Spleen (tissue), 7 donors: ENCODE data around the gene DLG2.

Experiments
- CTCF ChIP-seq, 11 experiments: fragments of 200-600 bp in 7 of 11; fragments of 450-650 bp in 4 of 11; sonication (generic) in 4 of 11; IDR thresholded peaks in 8 of 11; conservative IDR thresholded peaks in 3 of 11; 1 replicate in 7 of 11; 2 replicates in 4 of 11; pipeline versions ENCODE4 v1.4.0 to v1.8.0; 2016 to 2021; ENCODE audit warnings: antibody characterized with exemption in 11 of 11, inconsistent platforms in 4 of 11, mild to moderate bottlenecking in 1 of 11
- POLR2AphosphoS5 ChIP-seq, 3 donors: sonication (generic); formaldehyde crosslinking; IDR thresholded peaks; one replicate each; pipeline ENCODE4 v1.5.1; 2017; ENCODE audit warnings: antibody characterized with exemption in 3 of 3
- donor health status: DM: no; HTN: no; CAD: no; lungs with moderate emphysema.
- donor health status: DM: no; HTN: no; CAD: no.
- donor health status: DM: no; HTN: no; CAD: no.

GRCh38 chr11:83711106-83711527 lies 1916.0 kb downstream of the DLG2 start:
- TF ChIP-seq CTCF (IDR thresholded peaks at IDR 0.05 in 8 of 11, conservative IDR thresholded peaks at IDR 0.05 in 3 of 11) (no peak), POLR2AphosphoS5 (IDR thresholded peaks at IDR 0.05) (no peak)
